Tibial nerve (tissue), 4 donors: ENCODE measurements around the gene PPIF.

Experiments used
- EP300 ChIP-seq, 2 donors: sonication (generic); formaldehyde crosslinking; IDR thresholded peaks; one replicate each; pipeline ENCODE4 v1.6.1; 2017; ENCODE audit warnings: antibody characterized with exemption in 2 of 2, mild to moderate bottlenecking in 1 of 2
- POLR2A ChIP-seq, 2 donors: fragments of 450-650 bp; IDR thresholded peaks; one replicate each; pipeline ENCODE4 v1.6.1; 2017; ENCODE audit warnings: antibody characterized with exemption in 2 of 2, mild to moderate bottlenecking in 2 of 2, moderate library complexity in 2 of 2
- TF ChIP-seq, protein P1 (sequence below), 5 experiments: fragments of 200-600 bp in 3 of 5; fragments of 450-650 bp in 2 of 5; sonication (generic) in 3 of 5; IDR thresholded peaks; one replicate each; pipeline ENCODE4 v1.5.1; 2016 to 2019; ENCODE audit warnings: antibody characterized with exemption in 5 of 5, mild to moderate bottlenecking in 3 of 5, moderate library complexity in 2 of 5

- TF ChIP-seq POLR2A (IDR thresholded peaks at IDR 0.05) (no peak), EP300 (IDR thresholded peaks at IDR 0.05) (no peak)
- TF ChIP-seq, protein P1, sequence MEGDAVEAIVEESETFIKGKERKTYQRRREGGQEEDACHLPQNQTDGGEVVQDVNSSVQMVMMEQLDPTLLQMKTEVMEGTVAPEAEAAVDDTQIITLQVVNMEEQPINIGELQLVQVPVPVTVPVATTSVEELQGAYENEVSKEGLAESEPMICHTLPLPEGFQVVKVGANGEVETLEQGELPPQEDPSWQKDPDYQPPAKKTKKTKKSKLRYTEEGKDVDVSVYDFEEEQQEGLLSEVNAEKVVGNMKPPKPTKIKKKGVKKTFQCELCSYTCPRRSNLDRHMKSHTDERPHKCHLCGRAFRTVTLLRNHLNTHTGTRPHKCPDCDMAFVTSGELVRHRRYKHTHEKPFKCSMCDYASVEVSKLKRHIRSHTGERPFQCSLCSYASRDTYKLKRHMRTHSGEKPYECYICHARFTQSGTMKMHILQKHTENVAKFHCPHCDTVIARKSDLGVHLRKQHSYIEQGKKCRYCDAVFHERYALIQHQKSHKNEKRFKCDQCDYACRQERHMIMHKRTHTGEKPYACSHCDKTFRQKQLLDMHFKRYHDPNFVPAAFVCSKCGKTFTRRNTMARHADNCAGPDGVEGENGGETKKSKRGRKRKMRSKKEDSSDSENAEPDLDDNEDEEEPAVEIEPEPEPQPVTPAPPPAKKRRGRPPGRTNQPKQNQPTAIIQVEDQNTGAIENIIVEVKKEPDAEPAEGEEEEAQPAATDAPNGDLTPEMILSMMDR (IDR thresholded peaks at IDR 0.05), result no peak
Measured at GRCh38 chr10:79313320-79313719, 33.9 kb upstream of the PPIF start.
